GM18870 (cell line): ENCODE measurements around the gene GPD1L.
"Not testable (repeated sequence)": the region's sequence is repeated elsewhere in the genome, so short reads cannot be mapped to it uniquely, and the experiment has no call there.

ENCODE experiments used
- ATAC-seq: cut with Tn5 transposase; IDR thresholded peaks from one replicate; pipeline ENCODE4 v1.9.1; 2021; ENCODE audit warnings: moderate library complexity; ENCODE audit not compliant: unreplicated experiment

Gene GPD1L

DNA sequence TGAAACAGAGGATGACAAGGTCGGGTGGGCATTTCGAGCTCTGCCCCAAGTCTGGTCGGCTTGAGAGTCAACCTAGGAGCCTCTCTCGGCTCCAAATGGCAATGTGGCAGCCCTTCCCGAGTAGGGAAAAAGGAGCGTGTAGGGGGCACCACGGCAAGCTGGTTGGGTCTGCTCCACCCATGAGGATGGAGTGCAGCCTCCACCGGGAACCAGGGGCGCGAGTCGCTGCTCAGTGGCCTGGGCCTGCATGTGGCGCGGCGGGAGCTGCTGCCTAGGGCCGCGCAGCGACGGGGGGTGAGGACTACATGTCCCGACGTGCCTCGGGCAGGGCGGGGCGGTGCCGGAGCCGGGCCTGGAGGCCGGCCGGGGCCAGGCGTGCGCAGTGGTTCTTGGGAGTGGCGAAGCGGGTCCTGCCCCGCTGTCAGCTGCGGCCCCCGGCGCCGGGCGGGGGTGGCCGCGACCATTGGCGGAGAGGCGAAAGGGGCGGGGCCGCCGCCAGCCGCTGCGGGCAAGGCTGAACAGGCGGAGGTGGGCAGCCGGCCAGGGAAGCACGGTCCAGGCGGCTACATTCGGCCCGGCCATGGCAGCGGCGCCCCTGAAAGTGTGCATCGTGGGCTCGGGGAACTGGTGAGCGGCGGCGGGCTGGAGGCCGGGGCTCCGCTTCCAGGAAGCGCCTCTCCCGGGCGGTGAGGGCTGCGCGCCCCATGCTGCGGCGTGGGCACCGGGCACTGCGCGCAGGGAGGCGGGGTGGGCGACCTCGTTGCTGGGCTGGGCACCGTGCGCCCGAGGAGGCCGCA, at the start of gene GPD1L:
Gene GPD1L (plus strand): TSS at position 489 of the 797 bp plus-strand sequence. CDS start 92 bp downstream, at position 581.
- peak; percentile 98 for ATAC-seq

DNA sequence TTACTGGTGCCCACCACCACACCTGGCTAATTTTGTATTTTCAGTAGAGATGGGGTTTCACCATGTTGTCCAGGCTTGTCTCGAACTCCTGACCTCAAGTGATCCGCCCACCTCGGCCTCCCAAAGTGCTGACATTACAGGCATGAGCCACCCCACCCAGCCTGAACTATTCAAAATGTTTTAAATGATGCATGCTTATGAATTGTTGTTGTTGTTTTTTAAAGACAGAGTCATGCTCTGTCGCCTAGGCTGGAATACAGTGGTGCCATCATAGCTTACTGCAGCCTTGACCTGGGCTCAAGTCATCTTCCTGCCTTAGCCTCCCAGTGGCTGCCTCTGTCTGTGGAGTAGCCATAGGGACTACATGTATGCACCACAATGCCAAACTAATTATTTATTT, 48.0 kb upstream of the GPD1L start:
- not testable (repeated sequence) for ATAC-seq

DNA sequence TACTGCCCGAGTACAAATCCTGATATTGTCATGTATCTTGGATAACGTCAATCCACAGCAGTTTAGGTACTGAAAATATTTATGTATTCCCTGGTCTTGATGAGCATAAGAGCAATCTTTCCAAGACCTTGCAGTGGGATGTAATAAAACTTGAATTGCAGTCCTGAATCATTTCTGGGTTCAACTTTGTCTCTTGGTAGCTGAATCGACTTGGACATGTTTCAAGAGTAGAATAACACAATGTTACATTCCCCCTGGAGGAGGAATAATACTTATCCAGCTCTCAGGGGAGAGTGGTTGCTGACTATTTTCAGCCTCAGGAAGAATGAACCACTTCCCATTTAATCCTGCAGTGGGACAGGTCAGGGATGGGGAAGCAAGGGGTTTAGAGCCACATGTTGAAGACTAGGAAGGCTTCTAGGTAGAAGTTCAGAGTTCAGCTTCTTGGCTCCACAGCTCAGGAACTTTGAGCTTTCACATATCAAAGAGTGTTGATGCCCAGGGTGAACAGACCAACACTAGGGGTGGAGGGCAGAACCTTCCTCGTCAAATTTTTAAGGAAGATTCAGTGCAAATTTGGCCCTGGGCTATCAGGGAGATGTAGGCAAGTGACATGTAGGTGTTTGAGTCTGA, 43.4 kb upstream of the GPD1L start:
- ATAC-seq: no peak

DNA sequence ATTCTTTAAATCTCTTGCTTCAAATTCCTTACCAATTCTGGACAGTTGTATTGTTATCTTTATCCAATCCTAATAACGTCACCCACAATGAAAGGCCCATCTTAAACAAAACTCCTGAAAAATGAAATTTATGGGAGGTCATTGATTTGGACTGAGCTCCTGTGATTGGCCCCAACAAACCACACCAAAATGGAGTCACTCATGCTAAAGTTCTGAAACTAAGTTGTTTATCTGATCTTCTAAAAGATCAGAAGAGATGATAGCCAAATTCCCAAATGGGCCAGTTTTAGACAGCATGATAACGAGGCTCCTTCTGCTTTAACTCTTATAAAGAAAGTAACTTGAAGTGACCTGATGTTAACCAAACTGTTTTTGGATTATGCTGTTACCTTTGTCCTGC, 39.7 kb upstream of the GPD1L start:
- no peak for ATAC-seq

DNA sequence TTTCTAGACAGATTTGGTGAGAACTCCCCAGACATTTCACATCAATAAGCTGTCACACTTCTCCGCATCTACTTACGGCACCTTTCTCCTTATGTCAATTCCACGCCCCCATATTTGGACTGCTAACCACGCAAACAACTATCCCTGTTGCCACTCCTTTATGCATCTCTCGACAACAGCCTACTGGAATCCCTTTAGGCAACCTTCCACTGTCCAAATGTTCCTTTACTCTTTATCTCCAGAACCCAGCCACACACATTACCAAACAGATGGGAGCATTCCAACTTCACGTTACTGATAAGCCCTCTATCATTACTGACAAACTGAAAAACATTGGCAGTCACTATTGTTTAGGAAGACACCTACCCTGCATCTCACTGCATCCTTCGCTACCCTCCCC, 32.2 kb upstream of the GPD1L start:
- ATAC-seq: not testable (repeated sequence)

DNA sequence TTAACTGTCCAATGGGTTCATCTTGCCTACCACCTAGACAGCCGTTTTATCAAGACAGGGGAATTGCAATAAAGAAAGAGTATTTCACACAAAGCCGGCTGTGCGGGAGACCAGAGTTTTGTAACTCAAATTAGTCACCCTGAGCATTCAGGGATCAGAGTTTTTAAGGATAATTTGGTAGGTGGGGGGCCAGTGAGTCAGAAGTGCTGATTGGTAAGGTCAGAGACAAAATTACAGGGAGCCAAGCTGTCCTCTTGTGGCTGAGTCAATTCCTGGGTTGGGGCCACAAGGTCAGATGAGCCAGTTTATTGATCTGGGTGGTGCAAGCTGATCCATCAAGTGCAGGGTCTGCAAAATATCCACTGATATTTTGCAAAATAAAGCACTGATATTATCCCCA, 29.9 kb upstream of the GPD1L start:
- ATAC-seq: no peak

DNA sequence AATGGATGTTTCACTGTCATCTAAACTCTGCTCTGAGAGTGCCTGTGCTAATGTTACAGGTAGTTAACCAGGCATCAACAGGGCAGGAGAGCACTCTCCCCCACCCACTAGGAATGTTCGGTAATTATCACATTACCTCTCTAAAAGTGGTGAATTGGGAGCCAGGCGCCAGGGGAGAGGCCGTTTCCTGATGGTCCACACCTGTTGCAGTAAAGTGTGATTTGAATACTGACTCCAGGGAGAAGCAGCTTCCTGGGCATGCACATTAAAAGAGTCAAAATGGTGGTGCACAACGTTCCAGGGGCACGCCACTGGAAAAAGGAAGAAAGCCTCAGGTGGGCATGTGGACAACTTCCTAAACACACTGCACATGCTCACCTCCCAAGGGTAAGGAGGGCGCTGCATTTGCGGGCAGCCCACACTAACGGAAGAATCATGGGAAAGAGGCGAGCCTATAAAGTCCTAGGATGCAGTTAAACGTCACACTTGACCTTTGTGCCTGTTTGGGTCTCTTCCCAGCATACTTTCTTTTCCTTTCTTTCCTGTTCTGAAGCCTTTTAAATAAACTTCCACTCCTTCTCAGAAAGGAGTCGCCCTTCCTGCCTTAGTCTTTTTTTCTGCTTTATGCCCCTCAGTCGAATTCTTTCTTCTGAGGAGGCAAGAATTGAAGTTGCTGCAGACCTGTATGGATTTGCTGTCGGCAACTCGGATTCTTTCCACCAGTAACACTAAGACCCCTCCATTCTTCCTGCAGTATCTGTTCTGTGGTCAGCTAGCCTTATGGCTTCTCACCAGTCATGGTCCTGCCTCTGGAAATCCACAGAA, 28.9 kb upstream of the GPD1L start:
- ATAC-seq: no peak

DNA sequence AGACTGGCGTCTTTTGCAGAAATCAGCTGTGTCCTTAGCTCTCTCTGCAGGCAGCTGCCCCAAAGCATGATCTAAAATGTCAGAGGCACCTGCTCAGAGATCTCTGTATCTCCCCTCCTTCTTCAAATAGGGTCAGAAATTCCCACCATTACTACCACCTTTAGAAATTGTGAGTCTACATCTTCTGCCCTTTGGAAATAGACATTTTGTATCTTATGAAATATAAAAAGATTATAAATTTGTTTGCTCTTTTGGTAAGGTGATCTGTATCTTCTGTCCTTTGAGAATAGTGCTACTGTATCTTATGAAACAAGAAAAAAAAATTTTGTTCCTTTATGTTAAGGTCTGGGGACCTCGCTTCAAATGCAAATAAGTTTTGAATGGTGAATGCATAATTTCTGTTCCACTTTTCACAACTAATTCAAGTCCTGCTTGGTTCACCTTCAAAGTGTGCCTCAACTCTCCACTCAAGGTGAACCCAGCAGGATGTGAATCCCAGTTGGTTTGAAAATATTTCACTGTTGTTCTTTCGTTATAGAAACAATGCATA, 28.3 kb upstream of the GPD1L start:
- ATAC-seq: no peak

DNA sequence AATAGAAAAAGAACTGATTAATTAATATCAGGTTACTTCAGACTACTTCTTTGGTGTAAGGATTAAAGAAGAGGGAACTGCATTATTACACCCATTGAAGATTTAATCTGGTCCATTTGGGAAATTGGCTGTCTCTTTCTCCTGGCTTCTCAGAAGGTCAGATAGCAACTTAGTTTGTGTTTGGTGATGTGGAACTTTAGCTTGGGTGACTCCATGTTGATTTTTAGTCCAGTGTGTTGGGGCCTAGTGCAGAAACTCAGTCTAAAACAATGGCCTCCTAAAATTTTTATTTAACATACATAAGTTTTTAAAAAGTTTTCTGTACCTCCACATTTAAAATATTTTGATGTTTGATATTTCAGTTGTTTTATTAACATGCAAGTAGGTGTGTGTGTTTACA, 27.6 kb upstream of the GPD1L start:
- no peak for ATAC-seq

DNA sequence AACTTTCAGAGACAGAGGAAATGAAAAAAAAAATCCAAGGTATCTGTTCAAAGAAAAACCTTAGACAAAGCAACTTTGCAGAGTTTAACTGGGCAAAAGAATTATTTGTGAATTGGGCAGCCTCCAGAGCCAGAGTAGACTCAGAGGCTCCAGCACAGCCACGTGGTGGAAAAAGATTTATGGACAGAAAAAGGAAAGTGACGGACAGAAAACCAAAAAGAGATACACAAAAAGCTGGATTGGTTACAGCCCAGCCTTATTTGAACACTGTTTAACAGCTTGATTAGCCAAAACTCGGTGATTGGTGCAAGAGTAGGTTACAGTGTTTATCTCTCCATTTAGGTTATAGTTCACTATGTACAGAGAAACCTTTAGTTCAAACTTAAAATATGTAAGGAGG, 23.7 kb upstream of the GPD1L start:
- ATAC-seq: no peak

DNA sequence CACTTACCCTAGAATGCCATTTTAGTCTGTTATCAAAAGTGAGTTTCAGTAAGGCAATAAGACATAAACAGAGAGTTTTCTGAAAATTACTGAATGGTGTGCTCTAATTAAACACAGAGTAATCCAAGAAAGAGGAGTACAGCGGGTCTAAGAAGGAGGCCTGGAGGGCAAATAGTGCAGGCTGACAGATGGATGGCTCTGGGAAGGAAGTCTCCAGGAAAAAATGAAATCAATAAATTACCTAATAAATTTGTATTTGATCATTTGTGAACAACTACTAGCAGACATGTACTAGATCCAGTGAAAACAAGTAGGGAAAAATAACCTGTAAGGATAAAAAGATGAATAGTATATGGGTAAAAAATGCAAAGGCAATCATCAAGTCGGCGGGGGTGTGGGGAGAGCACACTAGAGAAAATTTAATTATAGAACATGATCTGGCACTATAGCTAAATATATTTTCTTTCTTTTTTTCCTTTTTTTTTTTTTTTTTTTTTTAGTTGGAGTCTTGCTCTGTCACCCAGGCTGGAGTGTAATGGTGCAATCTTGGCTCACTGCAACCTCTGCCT, 22.6 kb upstream of the GPD1L start:
- ATAC-seq: no peak

DNA sequence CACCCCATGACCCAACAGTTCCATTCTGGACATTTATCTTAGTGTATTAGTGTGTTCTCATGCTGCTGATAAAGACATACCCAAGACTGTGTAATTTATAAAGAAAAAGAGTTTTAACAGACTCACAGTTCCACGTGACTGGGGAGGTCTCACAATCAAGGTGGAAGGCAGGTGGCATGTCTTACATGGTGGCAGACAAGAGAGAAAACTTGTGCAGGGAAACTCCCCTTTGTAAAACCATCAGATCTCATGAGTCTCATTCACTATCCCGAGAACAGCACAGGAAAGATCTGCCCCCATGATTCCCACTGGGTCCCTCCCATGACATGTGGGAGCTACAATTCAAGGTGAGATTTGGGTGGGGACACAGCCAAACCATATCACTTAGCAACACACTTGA, 21.6 kb upstream of the GPD1L start:
- ATAC-seq: no peak

DNA sequence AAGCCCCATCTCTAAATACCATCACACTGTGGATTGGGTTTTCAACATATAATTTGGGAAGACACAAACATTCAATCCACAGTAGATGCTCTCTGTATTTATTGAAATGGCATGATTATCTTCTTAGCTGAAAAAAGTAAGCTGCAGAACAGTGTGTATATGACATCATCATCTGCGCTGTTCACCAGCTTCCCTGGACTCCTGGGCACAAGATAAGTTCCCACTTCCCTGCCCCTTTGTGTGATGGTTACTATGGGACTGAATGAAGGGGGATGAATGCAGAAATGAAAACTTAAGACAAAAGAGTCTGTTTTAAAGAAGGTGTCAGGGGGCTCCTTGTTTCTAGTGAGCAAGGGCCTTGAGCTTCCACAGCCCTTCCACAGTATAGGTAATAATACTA, 20.0 kb upstream of the GPD1L start:
- no peak for ATAC-seq

DNA sequence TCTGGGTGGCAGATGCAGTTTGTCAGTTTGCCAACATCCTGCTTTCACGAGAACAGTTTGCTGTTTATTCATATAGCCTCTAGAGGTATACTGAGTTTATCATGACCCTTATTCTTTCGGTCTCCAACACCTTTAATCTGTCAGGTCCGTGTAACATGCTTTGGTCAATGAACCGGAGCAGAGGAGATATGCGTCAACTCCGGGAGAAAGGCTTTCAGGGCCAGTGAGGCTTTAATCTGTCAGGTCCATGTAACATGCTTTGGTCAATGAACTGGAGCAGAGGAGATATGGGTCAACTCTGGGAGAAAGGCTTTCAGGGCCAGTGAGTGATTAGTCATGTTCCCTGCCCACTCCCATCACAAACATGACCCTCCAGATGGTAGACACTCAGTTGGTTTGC, 16.9 kb upstream of the GPD1L start:
- ATAC-seq: no peak

DNA sequence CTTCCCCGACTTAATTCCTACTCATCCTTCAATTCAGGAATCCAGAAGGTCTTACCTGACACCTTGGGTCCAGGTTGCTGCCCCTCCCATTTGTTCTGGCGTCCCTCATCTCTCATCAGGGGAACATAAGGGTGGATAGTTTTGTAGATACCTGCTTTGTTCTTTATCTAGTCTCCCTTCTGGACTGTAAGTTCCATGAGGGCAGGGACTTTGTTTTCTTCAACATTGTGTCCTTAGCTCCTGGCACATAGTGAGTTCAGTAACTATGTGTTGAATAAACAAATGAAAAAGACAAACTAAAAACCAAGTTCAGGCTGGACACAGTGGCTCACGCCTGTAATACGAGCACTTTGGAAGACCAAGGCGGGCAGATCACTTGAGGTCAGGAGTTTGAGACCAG, 13.2 kb upstream of the GPD1L start:
- ATAC-seq: no peak

DNA sequence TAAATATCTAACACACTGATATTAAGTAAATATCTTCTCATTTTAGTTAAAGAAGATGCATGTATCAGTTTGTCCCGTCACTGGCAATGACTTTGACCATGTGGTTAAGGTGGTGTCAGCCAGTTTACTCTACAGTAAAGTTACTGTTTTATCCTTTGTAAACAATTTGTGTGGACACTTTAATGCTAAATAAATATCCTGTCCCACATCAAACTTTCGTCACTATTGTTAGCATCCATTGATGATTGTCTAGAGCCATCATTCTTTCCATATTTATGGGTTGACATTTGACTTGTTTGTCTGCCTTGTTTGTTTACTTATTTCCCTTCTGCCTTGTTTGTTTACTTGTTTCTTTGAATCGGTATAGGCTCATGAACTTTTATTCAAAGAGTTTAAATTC, 11.0 kb upstream of the GPD1L start:
- ATAC-seq: no peak

DNA sequence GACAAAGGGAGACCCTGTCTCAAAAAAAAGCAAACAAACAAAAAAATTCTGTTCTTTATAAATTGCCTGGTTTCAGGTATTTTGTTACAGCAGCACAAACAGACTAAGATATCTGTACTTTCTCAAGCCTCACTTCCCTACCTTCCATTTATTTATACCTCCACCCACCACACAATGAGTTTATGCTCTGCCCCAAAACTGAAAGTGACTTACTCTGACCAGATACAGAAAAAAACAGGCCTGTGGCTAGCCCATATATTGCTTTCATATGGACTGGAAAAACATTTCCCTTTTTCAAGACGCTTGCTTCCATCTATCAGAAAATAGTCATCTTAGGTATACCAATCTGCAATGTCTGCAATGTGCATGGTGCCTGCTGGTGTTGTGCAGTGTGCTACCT, 8.7 kb upstream of the GPD1L start:
- ATAC-seq: peak; percentile 70

DNA sequence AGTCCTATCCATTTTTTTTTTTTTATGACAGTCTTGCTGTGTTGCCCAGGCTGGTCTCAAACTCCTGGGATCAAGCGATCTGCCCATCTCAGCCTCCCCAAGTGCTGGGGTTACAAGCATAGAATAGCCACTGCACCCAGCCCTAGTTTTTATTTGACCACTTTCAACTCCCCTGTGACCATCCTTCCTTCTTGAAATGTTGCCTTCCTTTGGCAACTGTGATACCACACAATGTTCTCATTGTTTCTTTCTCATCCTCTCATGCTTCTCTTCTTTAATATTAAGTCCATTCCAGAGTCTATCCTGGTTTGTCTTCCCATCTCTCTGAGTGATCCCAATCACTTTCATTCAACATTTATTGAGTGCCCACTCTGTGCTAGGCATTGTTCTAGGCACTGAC, 7.9 kb upstream of the GPD1L start:
- no peak for ATAC-seq

DNA sequence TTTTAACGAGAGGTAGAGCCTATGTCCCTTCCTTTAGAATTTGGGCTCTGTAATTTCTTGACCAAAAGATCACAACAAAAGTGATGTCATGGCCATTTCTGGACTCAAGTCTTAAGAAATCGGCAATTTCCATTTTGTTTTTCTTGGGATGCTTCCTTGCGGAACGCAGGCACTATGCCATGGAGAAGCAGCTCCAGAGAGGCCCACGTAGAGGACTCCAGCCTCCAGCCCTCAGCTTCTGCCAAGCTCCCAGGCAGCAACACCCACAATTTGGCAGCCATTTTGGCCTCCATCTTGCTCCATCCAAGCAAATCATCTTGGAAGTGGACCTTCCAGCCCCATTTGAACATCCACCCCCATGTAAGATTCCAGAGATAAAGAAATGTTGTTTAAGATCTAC, 6.0 kb upstream of the GPD1L start:
- no peak for ATAC-seq

DNA sequence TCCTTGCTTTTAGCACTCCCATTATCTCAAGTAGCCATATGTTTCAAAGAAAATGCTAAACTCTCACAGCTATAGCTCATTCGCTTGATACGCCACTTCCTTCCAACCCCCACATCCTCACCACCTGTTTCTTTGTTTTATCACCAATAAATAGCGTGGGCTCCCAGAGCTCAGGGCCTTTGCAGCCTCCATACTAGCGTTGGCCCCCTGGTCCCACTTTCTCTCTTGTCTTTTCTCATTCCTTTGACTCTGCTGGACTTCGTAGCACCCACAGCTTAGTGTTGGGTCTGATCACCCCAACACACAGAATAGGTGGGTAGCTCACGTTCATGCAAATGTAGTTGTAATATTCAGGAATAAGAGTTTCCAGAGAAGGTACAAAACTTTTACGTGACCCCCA, 4.1 kb upstream of the GPD1L start:
- no peak for ATAC-seq

DNA sequence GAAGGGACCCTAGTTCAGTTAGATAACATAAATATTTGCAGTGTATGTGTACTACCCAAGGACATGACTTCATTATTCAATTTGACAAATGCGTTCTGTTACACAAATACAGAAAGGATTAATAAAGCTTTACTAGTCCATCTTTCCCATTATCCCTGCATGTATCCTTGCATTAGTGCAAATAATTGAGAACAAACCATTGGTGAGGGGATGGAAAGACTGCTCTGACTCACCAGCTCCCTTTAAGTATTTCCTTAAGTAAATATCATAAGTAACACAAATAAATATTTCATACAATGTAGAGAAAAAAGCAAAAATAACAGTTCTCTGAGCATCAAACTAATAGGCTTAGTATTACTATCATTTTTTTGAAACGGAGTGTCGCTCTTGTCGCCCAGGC, 1.9 kb upstream of the GPD1L start:
- ATAC-seq: no peak
